Caco-2 (cell line): ENCODE results near the gene TMEM244. TPM values are rescaled to one million over a fixed set of nuclear protein-coding genes. Genes with fewer than 3 reads are reported as not detected.

Source experiments
- BruUV-seq: library from RNA; stranded (reverse); fragments of 400-500 nt; replicated peaks from 2 replicates; lab custom pipeline; 2021; lab: Mats Ljungman, UMichigan
- CTCF ChIA-PET: fragments of 300-600 bp; sonication (Branson Sonifier 250); formaldehyde crosslinking; loops from one replicate; lab custom pipeline; 2022; ENCODE audit warnings: antibody characterized with exemption; lab: Charles Lee
- POLR2A ChIA-PET: fragments of 300-600 bp; sonication (Branson Sonifier 250); formaldehyde crosslinking; loops from one replicate; lab custom pipeline; 2022; ENCODE audit warnings: antibody characterized with exemption; lab: Charles Lee
- DNase-seq, 2 experiments: peaks; one replicate each; pipeline versions ENCODE4 v3.0.0 to v3.0.0-alpha.2; 2020 to 2022
- H3K27me3 ChIP-seq: replicated peaks from 2 replicates; pipeline ENCODE4 v1.6.0; 2011; ENCODE audit warnings: low read length; ENCODE audit not compliant: control insufficient read depth, insufficient read depth
- H3K36me3 ChIP-seq: 2 replicates; pipeline ENCODE4 v1.5.1; 2011; ENCODE audit warnings: low read length; ENCODE audit not compliant: control insufficient read depth, insufficient read depth
- H3K4me1 ChIP-seq: fragments of 250-450 bp; sonication (Bioruptor Pico); 2 replicates; pipeline ENCODE4 v1.5.1; 2020; ENCODE audit warnings: mild to moderate bottlenecking
- H3K4me3 ChIP-seq: 2 replicates; pipeline ENCODE4 v1.5.1; 2011; ENCODE audit warnings: low read depth, mild to moderate bottlenecking, control low read depth, low read length
- H3K9me3 ChIP-seq: fragments of 250-450 bp; sonication (Bioruptor Pico); 2 replicates; pipeline ENCODE4 v1.5.1; 2020; ENCODE audit warnings: mild to moderate bottlenecking, moderate library complexity
- H3K27ac Mint-ChIP-seq: one replicate; pipeline ENCODE4 v1.8.0; 2022; ENCODE audit warnings: mixed read lengths; ENCODE audit not compliant: unreplicated experiment
- H3K27me3 Mint-ChIP-seq: one replicate; pipeline ENCODE4 v1.8.0; 2022; ENCODE audit warnings: mixed read lengths; ENCODE audit not compliant: insufficient read depth, unreplicated experiment
- H3K36me3 Mint-ChIP-seq: one replicate; pipeline ENCODE4 v1.8.0; 2022; ENCODE audit warnings: mild to moderate bottlenecking, mixed read lengths; ENCODE audit not compliant: insufficient read depth, unreplicated experiment
- H3K4me1 Mint-ChIP-seq: one replicate; pipeline ENCODE4 v1.8.0; 2022; ENCODE audit warnings: low read depth, mixed read lengths; ENCODE audit not compliant: unreplicated experiment
- H3K4me3 Mint-ChIP-seq: one replicate; pipeline ENCODE4 v1.8.0; 2022; ENCODE audit warnings: mild to moderate bottlenecking, moderate library complexity, mixed read lengths; ENCODE audit not compliant: unreplicated experiment
- H3K9me3 Mint-ChIP-seq: one replicate; pipeline ENCODE4 v1.8.0; 2022; ENCODE audit warnings: mixed read lengths; ENCODE audit not compliant: unreplicated experiment
- CTCF ChIP-seq, 2 experiments: fragments of 200-600 bp in 1 of 2; IDR thresholded peaks; 1 replicate in 1 of 2; 2 replicates in 1 of 2; pipeline versions ENCODE4 v1.5.1 to v1.8.0; 2011 to 2022; ENCODE audit warnings: antibody characterized with exemption in 1 of 2, control low read depth in 1 of 2, inconsistent platforms in 1 of 2, low read depth in 1 of 2, low read length in 1 of 2, mild to moderate bottlenecking in 1 of 2, moderate library complexity in 1 of 2; ENCODE audit not compliant: insufficient read depth in 1 of 2, severe bottlenecking in 1 of 2, unreplicated experiment in 1 of 2
- intact Hi-C: fragments of 100-400 bp; cut with micrococcal nuclease; formaldehyde crosslinking; loops from one replicate; pipeline ENCODE4 v1.10.0; 2022; ENCODE audit not compliant: unreplicated experiment
- total RNA-seq: library from RNA; stranded (reverse); gene quantifications from 2 replicates; pipeline ENCODE4 v1.2.3, GENCODE V29; 2022

TMEM244 gene
- total RNA-seq, 1 experiment from 2014 or later = not detected

DNA sequence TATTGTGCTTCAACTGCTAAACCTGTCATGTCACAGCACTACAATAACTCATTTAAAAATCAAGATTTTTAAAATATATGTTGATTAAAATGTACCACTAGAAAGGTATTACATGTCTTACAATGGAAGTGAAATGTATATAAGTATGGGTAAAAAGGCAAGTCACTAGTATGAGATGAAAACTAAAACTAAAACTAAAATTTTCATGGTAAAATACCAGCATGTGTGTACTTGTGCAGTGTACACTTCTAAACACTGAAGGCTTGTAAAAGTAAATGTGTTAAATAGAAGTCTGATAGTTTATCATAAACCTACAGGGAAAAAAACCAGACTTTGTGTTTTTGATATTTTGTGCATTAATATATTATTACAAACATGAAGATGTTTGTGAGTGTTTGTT, 13.7 kb upstream of the TMEM244 start:
- Histone ChIP-seq H3K4me3 (no peak overlapping the region), H3K9me3 (no peaks in the 10 kb centered on the region; the same call in 1 of the 2 replicates), H3K27me3 (no peaks in the 10 kb centered on the region), H3K4me1 (no peaks in the 10 kb centered on the region), H3K36me3 (no peaks in the 10 kb centered on the region)
- Mint-ChIP-seq H3K9me3 (no peaks in the 10 kb centered on the region), H3K36me3 (no peaks in the 10 kb centered on the region), H3K27ac (no peak overlapping the region), H3K4me1 (no peaks in the 10 kb centered on the region), H3K27me3 (peaks cover 12% of the 10 kb centered on the region), H3K4me3 (no peak overlapping the region)
- ChIA-PET POLR2A (no interaction called here), CTCF (no interaction called here)
- TF ChIP-seq CTCF (IDR thresholded peaks at IDR 0.05; ENCODE audit: insufficient read depth in 1 of 2, low read depth in 1 of 2, low read length in 1 of 2, severe bottlenecking in 1 of 2, unreplicated experiment in 1 of 2) = no peak
- no peak for DNase-seq
- BruUV-seq = no TSS peak
- intact Hi-C loops = no loop called here

DNA sequence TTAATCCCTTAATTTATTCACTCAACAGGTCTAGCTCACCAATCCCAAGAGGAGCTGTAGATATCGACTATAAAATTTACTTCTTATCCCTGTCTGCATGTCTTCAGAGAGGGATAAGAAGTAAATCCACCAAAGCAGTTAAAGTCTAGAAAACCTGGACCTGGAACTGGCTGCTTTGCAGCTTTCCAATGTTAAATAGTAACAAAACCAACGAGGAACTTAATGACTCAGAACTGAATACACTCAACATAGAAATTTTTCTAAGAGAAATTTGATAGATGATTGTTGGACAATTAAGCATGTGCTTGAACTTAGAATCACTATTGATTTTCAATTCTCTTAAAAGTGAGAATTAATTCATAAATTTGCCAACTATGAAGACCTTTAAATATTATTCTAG, 11.5 kb upstream of the TMEM244 start:
- TF ChIP-seq CTCF (IDR thresholded peaks at IDR 0.05; ENCODE audit: insufficient read depth in 1 of 2, low read depth in 1 of 2, low read length in 1 of 2, severe bottlenecking in 1 of 2, unreplicated experiment in 1 of 2) = no peak
- H3K9me3 Mint-ChIP-seq = no peaks in the 10 kb centered on the region
- no TSS peak for BruUV-seq

GRCh38 chr6:129871221-129871620, 10.1 kb upstream of the TMEM244 start:
- ChIA-PET POLR2A (no interaction called here), CTCF (no interaction called here)
- Mint-ChIP-seq H3K27ac (no peak overlapping the region), H3K4me1 (no peaks in the 10 kb centered on the region), H3K27me3 (peaks cover 7% of the 10 kb centered on the region), H3K9me3 (no peaks in the 10 kb centered on the region), H3K4me3 (no peak overlapping the region), H3K36me3 (no peaks in the 10 kb centered on the region)
- no peaks in the 10 kb centered on the region for H3K27me3 ChIP-seq
- peaks cover 3% of the 10 kb centered on the region; the same call in 1 of the 2 replicates for H3K9me3 ChIP-seq
- H3K36me3 ChIP-seq = no peaks in the 10 kb centered on the region
- no peak for DNase-seq
- intact Hi-C loops = no loop called here
- H3K4me3 ChIP-seq = no peak overlapping the region
- no peak for TF ChIP-seq CTCF (IDR thresholded peaks at IDR 0.05; ENCODE audit: insufficient read depth in 1 of 2, low read depth in 1 of 2, low read length in 1 of 2, severe bottlenecking in 1 of 2, unreplicated experiment in 1 of 2)
- H3K4me1 ChIP-seq = no peaks in the 10 kb centered on the region
- BruUV-seq = no TSS peak

More for the DNA sequence above, 11.5 kb upstream of the TMEM244 start:
- H3K27ac Mint-ChIP-seq = no peak overlapping the region
- H3K36me3 Mint-ChIP-seq = no peaks in the 10 kb centered on the region
- Histone ChIP-seq H3K4me3 (no peak overlapping the region), H3K9me3 (peaks cover 3% of the 10 kb centered on the region; the same call in 1 of the 2 replicates), H3K4me1 (no peaks in the 10 kb centered on the region), H3K36me3 (no peaks in the 10 kb centered on the region), H3K27me3 (no peaks in the 10 kb centered on the region)
- POLR2A ChIA-PET = no interaction called here
- no peak for DNase-seq
- CTCF ChIA-PET = interaction anchor here (0.6 kb wide), 1 partner anchor 117 kb away, joined by 3 read pairs; no protein-coding TSS in a partner anchor
- H3K27me3 Mint-ChIP-seq = peaks cover 7% of the 10 kb centered on the region
- intact Hi-C loops = no loop called here
- no peaks in the 10 kb centered on the region for H3K4me1 Mint-ChIP-seq
- H3K4me3 Mint-ChIP-seq = no peak overlapping the region
